ENCODE measurements around the gene DENND5B. TPM values are rescaled to one million over a fixed set of nuclear protein-coding genes. Genes with fewer than 3 reads are reported as not detected.
A peak's percentile ranks its signal among the peaks of the same experiment; 100 is the strongest.

Gene DENND5B
- total and polyA plus RNA-seq, 2 of the 4 experiments (the other 2 are of a cell fraction) = 5.5 to 13.4 TPM

GRCh38 chr12:31585895-31586294 is 5.0 kb downstream of the DENND5B start:
- H3K14ac ChIP-seq (replicated peaks; ENCODE audit: low read depth, low read length) = no peak overlapping the region
- WGBS, 2 experiments (ENCODE audit: extremely low coverage in 2 of 2, insufficient read length in 1 of 2) = no CpG with 5 or more reads among the region's 2 CpGs
- H3K79me1 ChIP-seq (ENCODE audit: low read depth in 1 of 2, low read length in 2 of 2) = peaks cover 28 to 74% of the 10 kb centered on the region in 2 experiments
- H3K9me1 ChIP-seq (ENCODE audit: insufficient read depth, low read length) = 0 out of 2 replicates have a peak, but pooled peaks cover 4% of the 10 kb centered on the region
- H2BK120ac ChIP-seq (ENCODE audit: low read depth, low read length) = no peak overlapping the region
- H4K20me1 ChIP-seq (ENCODE audit: insufficient read depth, low read length) = peaks cover 4% of the 10 kb centered on the region
- no peak overlapping the region for H2AK5ac ChIP-seq (ENCODE audit: low read depth, low read length)
- no TSS peak for BruUV-seq (replicated peaks)
- ChIA-PET CTCF (no interaction called here), POLR2A (ENCODE audit: unreplicated experiment) (no interaction called here)
- peak overlapping the region; percentile 50; the same call in 1 of the 2 replicates for H3K4ac ChIP-seq (ENCODE audit: low read depth, low read length)
- 0 out of 2 replicates have a peak overlapping the region, but pooled peaks have one; percentile 10 for H4K91ac ChIP-seq (ENCODE audit: insufficient read depth, low read depth, low read length)
- no peak overlapping the region; the same call in 1 of the 2 replicates for H4K5ac ChIP-seq (ENCODE audit: low read depth, low read length)
- H4K8ac ChIP-seq (ENCODE audit: low read depth in 2 of 2, low read length in 2 of 2) = no peak overlapping the region
- in situ Hi-C loops (cut with MboI; ENCODE audit: low sequenced_read_pairs) (loop anchor here (10.0 to 25.0 kb wide), 2 partner anchors 51 to 149 kb away; no protein-coding TSS in a partner anchor), intact Hi-C loops (cut with micrococcal nuclease) (no loop called here), dilution Hi-C loops (cut with HindIII; ENCODE audit: low sequenced_read_pairs, unreplicated experiment) (no loop called here)
- H3K18ac ChIP-seq (ENCODE audit: low read depth, low read length) = no peak overlapping the region; the same call in 1 of the 2 replicates
- no peak overlapping the region for H2AK9ac ChIP-seq (replicated peaks; ENCODE audit: low read depth, low read length, poor library complexity)
- H3K9me3 ChIP-seq (ENCODE audit: control insufficient read depth, insufficient read depth, low read length) = no peaks in the 10 kb centered on the region
- no peak overlapping the region for H3K9ac ChIP-seq (ENCODE audit: low read depth, low read length)
- H2BK15ac ChIP-seq (ENCODE audit: low read depth, low read length) = peak overlapping the region; percentile 46; the same call in 1 of the 3 replicates
- no peak overlapping the region; the same call in 1 of the 2 replicates for H3K4me2 ChIP-seq (ENCODE audit: low read depth, low read length)
- no peak overlapping the region for H2AFZ ChIP-seq (replicated peaks; ENCODE audit: low read length, poor library complexity)
- DNase-seq = no peak
- ATAC-seq (ENCODE audit: low read depth) = no peak
- H3K36me3 ChIP-seq (ENCODE audit: control insufficient read depth, insufficient read depth, low read length) = no peaks in the 10 kb centered on the region
- H3K27me3 ChIP-seq (ENCODE audit: control insufficient read depth, insufficient read depth, low read length) = no peaks in the 10 kb centered on the region
- no peak overlapping the region for H3K27ac ChIP-seq (ENCODE audit: insufficient read depth, low read length)
- H2BK5ac ChIP-seq (ENCODE audit: low read depth, low read length, poor library complexity, severe bottlenecking) = no peak overlapping the region
- H3K4me1 ChIP-seq (ENCODE audit: control insufficient read depth, insufficient read depth, low read length) = peaks cover 5% of the 10 kb centered on the region
- H3K4me3 ChIP-seq (ENCODE audit: insufficient read depth, low read depth, low read length) = no peak overlapping the region
- H3K23ac ChIP-seq (ENCODE audit: low read depth, low read length) = 0 out of 2 replicates have a peak overlapping the region, but pooled peaks have one; percentile 40
- no peak overlapping the region for H2BK20ac ChIP-seq (ENCODE audit: low read depth, low read length)
- TF ChIP-seq FOS (IDR thresholded peaks at IDR 0.05; ENCODE audit: low read depth, low read length) (no peak), USF2 (IDR thresholded peaks at IDR 0.05; ENCODE audit: low read depth, low read length) (no peak)
- no peak overlapping the region for H3K56ac ChIP-seq (ENCODE audit: extremely low read depth, insufficient read depth, low read length)

Measured in IMR-90 (cell line).